ENCODE data around the gene TAS2R60. TPM values are rescaled to one million over a fixed set of nuclear protein-coding genes. Genes with fewer than 3 reads are reported as not detected.

TAS2R60 gene, protein sequence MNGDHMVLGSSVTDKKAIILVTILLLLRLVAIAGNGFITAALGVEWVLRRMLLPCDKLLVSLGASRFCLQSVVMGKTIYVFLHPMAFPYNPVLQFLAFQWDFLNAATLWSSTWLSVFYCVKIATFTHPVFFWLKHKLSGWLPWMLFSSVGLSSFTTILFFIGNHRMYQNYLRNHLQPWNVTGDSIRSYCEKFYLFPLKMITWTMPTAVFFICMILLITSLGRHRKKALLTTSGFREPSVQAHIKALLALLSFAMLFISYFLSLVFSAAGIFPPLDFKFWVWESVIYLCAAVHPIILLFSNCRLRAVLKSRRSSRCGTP
- not detected in 2 replicates for total RNA-seq

DNA sequence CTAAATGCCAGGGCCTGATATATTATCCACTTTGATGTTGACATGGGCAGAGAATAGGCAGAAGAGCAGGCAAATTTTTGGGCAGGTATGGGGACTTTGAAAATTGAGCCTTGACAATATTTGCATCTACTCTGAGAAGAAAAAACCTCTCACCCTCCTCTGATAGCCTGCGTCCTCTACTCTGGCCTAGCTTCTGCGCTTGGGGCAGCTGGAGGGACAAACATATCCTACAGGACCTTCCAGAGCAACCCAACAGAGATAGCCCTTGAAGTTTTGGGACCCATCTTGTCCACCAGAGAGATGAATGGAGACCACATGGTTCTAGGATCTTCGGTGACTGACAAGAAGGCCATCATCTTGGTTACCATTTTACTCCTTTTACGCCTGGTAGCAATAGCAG lies at the start of gene TAS2R60:
Gene TAS2R60, plus strand, starts transcription at position 301 of the 400 bp plus-strand sequence. Its CDS starts 0 bp downstream, at position 301.

DNA sequence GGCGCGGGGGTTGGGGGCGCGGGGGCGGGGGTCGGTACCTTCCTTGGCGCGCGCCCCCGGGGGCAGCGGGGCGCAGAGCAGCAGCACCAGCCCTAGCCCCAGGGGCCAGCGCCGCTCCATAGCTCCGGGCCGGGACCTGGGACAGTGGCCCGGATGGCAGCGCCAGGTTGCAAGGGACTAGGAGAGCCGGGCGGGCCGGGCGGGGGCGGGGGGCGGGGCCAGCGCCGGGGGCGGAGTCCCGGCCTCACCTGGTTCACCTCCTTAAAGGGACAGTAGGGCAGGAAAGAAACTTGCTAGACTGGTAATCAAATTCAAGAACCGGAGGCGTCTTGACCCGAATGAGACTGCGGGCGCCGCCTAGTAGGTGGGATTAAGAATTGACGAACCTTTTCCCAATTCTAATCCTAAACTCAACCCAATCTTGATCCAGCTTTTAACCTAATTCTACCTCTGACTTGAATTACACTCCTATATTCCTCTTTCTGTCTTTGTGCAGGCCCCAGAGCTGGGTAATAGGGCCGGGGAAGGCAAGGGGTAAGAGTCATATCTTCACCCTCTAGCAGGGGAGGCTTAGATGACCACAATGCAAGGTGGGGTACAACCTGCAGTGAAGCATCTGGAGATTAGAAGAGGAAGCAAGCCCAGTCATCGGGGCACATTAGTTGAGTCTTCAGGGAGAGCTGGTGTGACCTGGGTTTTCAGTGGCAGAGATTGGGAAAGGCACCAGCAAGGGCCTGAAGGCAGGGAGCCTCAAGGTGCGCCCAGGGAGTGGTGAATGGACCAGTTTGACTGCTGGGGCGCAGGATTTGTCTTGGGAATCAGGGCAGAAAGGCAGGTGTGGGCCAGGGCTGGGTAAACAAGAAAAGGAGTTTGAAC lies 34.3 kb upstream of the TAS2R60 start, which contains the start of gene EPHA1:
Gene EPHA1, minus strand, starts transcription at position 171 of the 876 bp plus-strand sequence. Its CDS starts 51 bp downstream, at position 120.

DNA sequence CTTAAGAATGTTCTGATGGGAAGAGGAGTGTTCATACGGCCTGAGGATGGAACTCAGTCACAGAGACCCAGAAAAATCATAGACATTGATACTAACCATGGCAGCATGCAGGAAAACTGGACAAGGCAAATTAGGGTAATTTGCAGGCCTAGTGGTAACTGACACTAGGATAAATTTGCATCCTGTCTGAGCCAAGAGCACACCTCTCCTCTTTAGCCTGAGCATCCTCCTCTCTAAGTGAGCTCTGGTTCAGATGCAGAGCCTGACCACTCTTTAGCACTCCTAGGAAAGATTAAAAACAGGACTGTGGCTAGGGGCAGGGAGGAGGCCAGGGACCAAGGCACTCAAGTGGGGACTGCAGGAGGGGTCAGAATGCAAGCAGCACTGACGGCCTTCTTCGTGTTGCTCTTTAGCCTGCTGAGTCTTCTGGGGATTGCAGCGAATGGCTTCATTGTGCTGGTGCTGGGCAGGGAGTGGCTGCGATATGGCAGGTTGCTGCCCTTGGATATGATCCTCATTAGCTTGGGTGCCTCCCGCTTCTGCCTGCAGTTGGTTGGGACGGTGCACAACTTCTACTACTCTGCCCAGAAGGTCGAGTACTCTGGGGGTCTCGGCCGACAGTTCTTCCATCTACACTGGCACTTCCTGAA lies 34.4 kb downstream of the TAS2R60 start, which contains the start of gene TAS2R41:
Gene TAS2R41, plus strand, starts transcription at position 373 of the 650 bp plus-strand sequence. Its CDS starts 0 bp downstream, at position 373.

Other genes with a start within 250 kb of the TAS2R60 start
- not detected in 2 replicates for gene TAS2R40, start 221.4 kb upstream of the TAS2R60 start, total RNA-seq
- 66.2 and 71.6 TPM in 2 replicates for gene GSTK1, start 180.0 kb upstream of the TAS2R60 start, total RNA-seq
- not detected in 2 replicates for gene TMEM139, start 158.5 kb upstream of the TAS2R60 start, total RNA-seq
- 5.9 and 13.5 TPM in 2 replicates for gene CASP2, start 155.1 kb upstream of the TAS2R60 start, total RNA-seq
- not detected in 2 replicates for gene CLCN1, start 127.3 kb upstream of the TAS2R60 start, total RNA-seq
- 3.6 and 4.0 TPM in 2 replicates for gene FAM131B, start 80.7 kb upstream of the TAS2R60 start, total RNA-seq
- 35.9 and 112 TPM in 2 replicates for gene ZYX, start 62.1 kb upstream of the TAS2R60 start, total RNA-seq
- 0.09 TPM in 1 of 2 replicates, not detected in the other for gene EPHA1, start 34.6 kb upstream of the TAS2R60 start, total RNA-seq
- gene TAS2R41, start 34.4 kb downstream of the TAS2R60 start, total RNA-seq, result 0.14 TPM in 1 of 2 replicates, not detected in the other
- gene CTAGE15, start 128.3 kb downstream of the TAS2R60 start, total RNA-seq, result not detected in 2 replicates
- gene TCAF2, start 177.5 kb downstream of the TAS2R60 start, total RNA-seq, result 1.8 and 2.4 TPM in 2 replicates

Data from smooth muscle cell of the umbilical artery (primary cell).